ENCODE data around the gene OSBPL3. TPM values are rescaled to one million over a fixed set of nuclear protein-coding genes. Genes with fewer than 3 reads are reported as not detected.
A peak's percentile ranks its signal among the peaks of the same experiment; 100 is the strongest.

Gene OSBPL3
- total RNA-seq, 6 experiments from 2014 or later: 49.7 to 68.8 (median 63.2) TPM

DNA sequence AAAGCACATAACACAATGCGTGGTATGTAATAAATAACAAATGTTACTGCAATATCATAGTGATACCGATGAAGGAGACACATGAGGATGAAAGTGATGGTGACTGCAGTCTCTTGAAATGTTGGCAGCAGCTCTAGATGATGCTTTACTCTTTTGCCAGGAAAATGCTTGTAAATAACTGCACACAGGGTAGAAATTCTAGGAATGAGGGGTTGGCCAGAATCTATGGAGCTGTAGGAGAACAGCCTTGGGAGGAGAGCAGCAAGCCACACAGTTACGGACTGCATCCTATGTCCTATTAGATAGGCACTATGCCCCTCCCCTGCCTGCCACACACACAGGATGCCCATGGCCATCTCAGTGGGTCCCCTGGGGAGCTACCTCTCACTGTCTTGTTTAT lies 125.1 kb downstream of the OSBPL3 start:
- Mint-ChIP-seq H3K27me3 (ENCODE audit: insufficient read depth) (peaks cover 4% of the 10 kb centered on the region), H3K4me3 (peak overlapping the region; percentile 2; the same call in 1 of the 2 replicates), H3K36me3 (ENCODE audit: low read depth) (peaks cover 24% of the 10 kb centered on the region), H3K27ac (peak overlapping the region; percentile 57), H3K4me1 (ENCODE audit: low read depth) (peaks cover 60% of the 10 kb centered on the region), H3K9me3 (no peaks in the 10 kb centered on the region)
- DNase-seq: peak; percentile 83
- TF ChIP-seq, protein P1, sequence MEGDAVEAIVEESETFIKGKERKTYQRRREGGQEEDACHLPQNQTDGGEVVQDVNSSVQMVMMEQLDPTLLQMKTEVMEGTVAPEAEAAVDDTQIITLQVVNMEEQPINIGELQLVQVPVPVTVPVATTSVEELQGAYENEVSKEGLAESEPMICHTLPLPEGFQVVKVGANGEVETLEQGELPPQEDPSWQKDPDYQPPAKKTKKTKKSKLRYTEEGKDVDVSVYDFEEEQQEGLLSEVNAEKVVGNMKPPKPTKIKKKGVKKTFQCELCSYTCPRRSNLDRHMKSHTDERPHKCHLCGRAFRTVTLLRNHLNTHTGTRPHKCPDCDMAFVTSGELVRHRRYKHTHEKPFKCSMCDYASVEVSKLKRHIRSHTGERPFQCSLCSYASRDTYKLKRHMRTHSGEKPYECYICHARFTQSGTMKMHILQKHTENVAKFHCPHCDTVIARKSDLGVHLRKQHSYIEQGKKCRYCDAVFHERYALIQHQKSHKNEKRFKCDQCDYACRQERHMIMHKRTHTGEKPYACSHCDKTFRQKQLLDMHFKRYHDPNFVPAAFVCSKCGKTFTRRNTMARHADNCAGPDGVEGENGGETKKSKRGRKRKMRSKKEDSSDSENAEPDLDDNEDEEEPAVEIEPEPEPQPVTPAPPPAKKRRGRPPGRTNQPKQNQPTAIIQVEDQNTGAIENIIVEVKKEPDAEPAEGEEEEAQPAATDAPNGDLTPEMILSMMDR (IDR thresholded peaks at IDR 0.05): no peak

DNA sequence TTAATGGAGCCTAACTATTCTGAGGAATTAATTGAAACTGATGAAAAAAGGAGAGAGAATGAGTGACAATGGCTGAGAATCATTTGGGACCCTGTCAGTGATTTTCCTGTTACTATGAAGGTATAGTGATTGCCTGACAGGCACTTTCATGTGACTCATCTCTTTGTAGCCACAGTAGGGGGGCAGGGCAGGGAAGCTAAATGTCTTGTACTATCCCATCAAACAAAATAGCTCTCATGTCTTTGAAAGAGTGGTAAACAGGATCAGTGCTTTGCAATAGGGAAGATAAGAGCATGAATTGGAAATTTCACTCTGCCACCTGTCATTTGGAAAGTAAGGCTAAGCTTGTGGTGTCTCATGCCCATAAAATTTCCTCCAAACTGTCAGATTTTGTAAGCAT lies 128.2 kb downstream of the OSBPL3 start:
- Mint-ChIP-seq H3K27ac (peak overlapping the region; percentile 3), H3K4me1 (ENCODE audit: low read depth) (peaks cover 50% of the 10 kb centered on the region), H3K4me3 (no peak overlapping the region), H3K27me3 (ENCODE audit: insufficient read depth) (peaks cover 4% of the 10 kb centered on the region), H3K9me3 (no peaks in the 10 kb centered on the region), H3K36me3 (ENCODE audit: low read depth) (peaks cover 37% of the 10 kb centered on the region)
- TF ChIP-seq, protein P1 (IDR thresholded peaks at IDR 0.05): no peak
- DNase-seq: no peak

DNA sequence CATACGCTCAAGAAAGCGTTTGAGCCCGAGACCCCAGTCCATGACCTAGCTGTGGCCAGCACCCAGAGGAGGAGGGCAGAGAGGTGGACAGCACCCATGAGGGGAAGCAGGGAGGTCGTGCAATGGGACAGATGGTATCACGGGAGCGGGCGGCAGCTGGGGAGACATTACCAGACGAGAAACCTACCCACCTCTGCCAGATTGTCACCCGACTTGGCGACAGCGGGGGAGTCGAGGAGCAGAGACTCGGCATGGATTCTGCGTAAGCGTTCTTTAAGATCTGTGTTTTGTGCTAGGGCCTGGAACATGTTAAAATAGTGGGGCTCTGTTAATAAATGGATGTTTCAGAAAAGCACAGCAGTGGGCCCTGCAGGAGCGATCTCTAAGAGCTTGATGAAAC lies 131.1 kb downstream of the OSBPL3 start:
- no peak for DNase-seq
- Mint-ChIP-seq H3K4me3 (no peak overlapping the region), H3K36me3 (ENCODE audit: low read depth) (peaks cover 32% of the 10 kb centered on the region), H3K9me3 (no peaks in the 10 kb centered on the region), H3K4me1 (ENCODE audit: low read depth) (peaks cover 26% of the 10 kb centered on the region), H3K27me3 (ENCODE audit: insufficient read depth) (peaks cover 4% of the 10 kb centered on the region), H3K27ac (peak overlapping the region; percentile 11; the same call in 1 of the 2 replicates)
- TF ChIP-seq, protein P1 (IDR thresholded peaks at IDR 0.05): no peak

DNA sequence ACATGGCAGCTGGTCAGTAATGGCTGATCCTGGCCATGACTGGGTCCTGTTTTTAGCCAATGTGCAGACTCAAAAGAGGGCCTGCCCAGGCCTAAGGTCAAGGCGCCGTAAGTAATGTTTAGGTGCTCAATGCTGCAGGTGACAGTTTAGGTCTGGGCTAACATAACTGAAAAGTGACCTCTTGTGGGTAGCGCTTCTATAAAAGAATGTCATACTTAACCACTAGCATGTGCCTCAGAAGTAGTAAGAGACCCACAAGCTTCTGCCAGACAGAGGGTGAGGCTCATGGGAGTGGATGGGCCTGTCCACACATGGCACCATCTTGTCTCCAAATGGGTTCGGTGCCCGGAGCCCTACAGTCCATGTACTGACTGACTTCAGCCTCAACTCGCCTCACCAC lies 132.2 kb downstream of the OSBPL3 start:
- no peak for DNase-seq
- peaks cover 2% of the 10 kb centered on the region; the same call in 1 of the 2 replicates for H3K27me3 Mint-ChIP-seq (ENCODE audit: insufficient read depth)
- H3K36me3 Mint-ChIP-seq (ENCODE audit: low read depth): peaks cover 32% of the 10 kb centered on the region
- H3K9me3 Mint-ChIP-seq: no peaks in the 10 kb centered on the region
- peaks cover 34% of the 10 kb centered on the region for H3K4me1 Mint-ChIP-seq (ENCODE audit: low read depth)
- no peak overlapping the region for H3K4me3 Mint-ChIP-seq
- TF ChIP-seq, protein P1 (IDR thresholded peaks at IDR 0.05): no peak
- H3K27ac Mint-ChIP-seq: no peak overlapping the region

DNA sequence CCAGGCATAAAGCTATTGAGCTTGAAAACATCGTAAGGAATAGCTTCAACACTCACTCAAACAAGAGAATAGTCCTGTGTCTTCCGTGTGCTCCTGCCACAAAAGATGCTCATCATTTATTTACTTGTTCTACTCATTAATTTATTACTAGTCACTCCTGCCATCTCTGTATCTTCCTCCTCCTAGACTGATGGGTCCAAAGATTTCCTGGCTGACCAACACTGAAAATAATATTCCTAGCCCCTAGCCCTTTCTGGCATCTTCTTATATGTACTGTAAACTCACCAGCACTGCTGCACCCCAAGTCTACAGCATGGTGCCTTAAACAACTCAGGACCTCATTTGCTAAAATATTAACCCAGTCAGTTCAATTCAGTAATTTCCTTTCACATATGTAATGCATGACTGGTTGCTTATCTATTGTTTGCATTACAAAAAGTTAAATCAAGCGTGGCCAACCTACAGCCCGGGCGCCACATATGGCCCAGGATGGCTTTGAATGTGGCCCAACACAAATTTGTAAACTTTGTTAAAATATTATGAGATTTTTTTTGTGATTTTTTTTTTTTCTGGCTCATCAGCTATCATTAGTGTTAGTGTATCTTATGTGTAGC lies 136.1 kb downstream of the OSBPL3 start:
- Mint-ChIP-seq H3K4me3 (no peak overlapping the region), H3K27ac (peak overlapping the region; percentile 38; the same call in 1 of the 2 replicates), H3K36me3 (ENCODE audit: low read depth) (peaks cover 20% of the 10 kb centered on the region), H3K9me3 (no peaks in the 10 kb centered on the region), H3K4me1 (ENCODE audit: low read depth) (peaks cover 36% of the 10 kb centered on the region), H3K27me3 (ENCODE audit: insufficient read depth) (no peaks in the 10 kb centered on the region)
- DNase-seq: no peak
- TF ChIP-seq, protein P1 (IDR thresholded peaks at IDR 0.05): no peak
